HG03097 (cell line): ENCODE results near the gene NMUR2.

ENCODE experiments used
- ATAC-seq: cut with Tn5 transposase; IDR thresholded peaks from one replicate; pipeline ENCODE4 v1.9.1; 2021; ENCODE audit not compliant: unreplicated experiment, low FRiP score

The NMUR2 gene

DNA sequence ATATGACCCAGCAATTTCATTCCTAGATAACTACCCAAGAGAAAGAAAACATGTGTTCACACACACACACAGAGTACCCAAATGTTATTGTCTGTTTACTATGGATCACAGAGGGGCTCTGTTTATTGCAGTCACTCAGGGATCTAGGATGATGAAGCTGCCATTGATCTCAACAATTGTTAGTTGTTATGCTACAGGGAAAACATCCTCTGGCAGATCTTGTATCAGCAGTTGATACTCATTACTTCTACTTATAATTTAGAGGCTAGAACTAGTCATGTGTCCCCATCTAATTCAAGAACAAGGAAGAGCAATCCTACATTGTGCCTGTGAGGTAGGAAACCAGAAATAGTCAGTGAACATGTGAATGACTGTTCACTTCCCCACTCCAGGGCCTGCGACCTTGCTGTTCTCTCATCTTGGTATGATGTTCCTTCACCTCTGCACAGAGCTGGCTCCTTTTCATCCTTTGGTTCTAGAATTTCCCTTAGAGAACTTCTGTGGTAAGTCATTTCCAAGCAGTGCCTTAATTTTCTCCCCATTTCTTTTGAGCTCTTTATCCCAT lies 30.3 kb downstream of the NMUR2 start:
- no peak for ATAC-seq

DNA sequence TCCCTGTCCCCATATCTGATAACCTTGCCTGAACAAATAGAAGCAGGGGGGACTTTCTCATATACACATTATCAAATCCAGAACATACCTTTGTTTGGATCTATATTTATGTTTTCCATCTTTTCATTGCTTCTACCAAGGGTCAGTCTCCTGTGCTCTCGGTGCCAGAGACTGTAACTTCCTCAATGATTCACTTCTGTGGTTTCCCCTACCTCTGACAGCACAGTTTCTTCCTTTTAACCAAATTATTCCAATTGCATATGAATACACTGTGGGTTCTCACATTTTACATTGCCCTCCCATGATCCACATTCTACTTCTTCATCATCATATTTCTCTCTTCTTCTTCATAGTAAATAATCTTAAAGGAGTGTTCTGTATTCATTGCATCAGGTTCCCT lies 32.2 kb downstream of the NMUR2 start:
- ATAC-seq: no peak

DNA sequence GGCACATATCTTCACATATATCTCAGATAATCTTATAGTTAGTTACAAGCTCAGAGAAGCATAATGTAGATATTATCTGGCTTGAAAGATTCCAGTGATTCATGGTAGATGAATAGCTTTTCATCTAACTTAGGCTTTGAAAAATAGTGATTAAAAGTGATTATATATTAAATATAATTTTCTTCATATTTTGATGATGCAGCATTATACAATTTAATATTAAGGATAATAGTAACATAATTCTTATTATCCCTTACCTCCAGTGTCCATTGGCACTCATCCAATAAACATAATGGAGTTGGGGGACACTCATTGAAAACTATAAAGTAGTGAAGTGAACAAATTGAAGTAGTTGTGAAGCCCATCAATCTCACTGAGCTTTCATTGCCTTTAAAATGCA lies 35.8 kb downstream of the NMUR2 start:
- ATAC-seq: no peak

DNA sequence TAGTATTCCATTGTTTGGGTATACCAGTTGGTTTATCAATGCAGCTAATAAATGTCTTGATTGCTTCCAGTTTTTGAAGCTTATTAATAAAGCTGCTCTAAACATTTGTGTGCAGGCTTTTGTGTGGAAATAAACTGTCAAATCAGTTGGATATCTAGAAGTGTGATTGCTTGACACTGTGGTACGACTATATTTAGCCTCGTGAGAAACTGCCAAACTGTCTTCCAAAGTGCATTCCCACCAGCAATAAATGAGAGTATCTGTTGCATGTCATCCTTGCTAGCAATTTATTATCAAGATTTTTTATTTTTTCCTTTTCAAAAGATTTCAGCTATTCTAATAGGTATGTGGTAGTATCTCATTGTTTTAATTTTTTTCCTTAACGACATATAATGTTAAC lies 37.5 kb downstream of the NMUR2 start:
- ATAC-seq: no peak

GRCh38 chr5:152366716-152367115 lies 38.4 kb downstream of the NMUR2 start:
- no peak for ATAC-seq

- ATAC-seq: no peak
These were observed 40.2 kb downstream of the NMUR2 start for GRCh38 chr5:152364899-152365298.

DNA sequence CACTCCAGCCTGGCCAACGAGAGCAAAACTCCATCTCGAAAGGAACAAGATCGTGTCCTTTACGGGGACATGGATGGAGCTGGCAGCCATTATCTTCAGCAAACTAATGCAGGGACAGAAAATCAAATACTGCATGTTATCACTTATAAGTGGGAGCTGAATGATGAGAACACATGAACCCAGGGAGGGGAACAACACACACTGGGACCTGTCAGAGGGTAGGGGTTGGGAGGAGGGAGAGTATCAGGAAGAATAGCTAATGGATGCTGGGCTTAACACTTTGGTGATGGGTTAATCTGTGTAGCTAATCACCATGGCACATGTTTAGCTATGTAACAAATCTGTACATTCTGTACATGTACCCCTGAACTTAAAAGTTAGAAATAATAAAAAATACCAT lies 40.9 kb downstream of the NMUR2 start:
- ATAC-seq: no peak

DNA sequence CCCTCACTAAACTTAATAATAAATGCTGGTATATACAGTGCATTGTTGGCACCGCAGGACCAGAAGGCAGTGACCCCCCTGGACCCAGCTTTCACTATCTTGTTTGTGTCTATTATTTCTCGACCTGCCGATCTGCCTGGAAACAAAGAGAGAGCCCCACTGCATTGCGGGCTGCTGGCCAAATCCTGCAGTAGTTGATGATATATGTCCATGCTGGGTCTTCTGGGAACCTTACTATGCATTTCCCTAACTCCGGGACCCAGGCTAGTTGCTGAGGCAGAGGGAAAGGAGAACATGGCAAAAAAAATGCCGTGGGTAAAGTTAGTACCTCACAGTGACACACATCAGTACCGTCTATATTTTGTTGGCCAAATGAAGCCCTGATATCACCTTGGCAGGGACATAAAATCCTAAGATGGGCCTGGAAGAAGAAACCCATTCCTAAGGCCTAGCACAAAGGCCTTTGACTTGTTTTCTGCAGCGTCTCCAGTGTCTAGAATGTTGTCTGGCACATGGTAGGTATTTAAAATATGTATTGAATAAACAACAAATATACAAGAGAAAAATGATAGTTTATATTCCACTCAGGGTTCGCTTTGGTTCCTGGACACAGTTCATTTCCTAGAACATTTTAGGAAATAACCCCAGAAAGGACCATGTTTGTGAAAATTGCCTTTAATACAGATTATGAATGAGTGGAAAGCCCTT lies 46.1 kb downstream of the NMUR2 start:
- ATAC-seq: no peak

DNA sequence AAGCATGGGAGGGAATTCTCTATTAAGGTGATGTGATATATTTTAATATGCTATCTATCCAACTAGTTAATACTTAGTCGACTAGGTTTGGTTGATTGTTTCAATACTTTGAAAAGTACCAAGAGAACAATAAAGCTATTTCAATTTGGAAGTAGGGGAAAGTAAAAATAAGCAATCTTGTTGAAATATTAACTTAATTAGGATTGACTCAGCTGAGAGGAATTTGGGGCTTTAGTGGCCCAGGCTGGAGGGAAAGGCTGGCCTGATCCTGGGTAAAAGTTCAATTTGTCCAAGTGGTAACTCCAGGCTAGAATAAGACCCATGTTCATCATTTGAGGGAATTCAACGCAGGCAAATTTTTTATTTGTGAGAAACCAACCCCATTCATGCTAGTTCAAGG lies 48.6 kb downstream of the NMUR2 start:
- ATAC-seq: no peak

- no peak for ATAC-seq
These were observed 50.0 kb downstream of the NMUR2 start for GRCh38 chr5:152355061-152355460.

DNA sequence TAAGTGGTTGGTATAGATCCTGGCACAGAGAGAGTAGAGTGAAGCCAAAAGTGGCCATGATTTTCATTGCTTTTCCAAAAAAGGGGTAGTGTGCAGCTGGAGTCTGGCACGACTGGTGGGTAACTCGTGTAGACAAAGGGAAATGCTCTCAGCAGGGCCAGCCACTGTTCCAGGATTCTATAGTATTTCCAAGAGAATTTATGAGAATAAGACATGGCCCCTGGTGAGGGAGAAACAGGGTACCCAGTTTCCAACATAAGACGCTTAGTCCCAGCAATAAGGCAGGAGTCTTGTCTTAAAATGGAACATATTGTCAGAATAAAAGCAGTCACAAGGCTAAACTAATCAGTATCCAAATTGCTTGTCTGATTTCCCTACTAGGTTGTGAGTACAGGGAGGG lies 52.1 kb downstream of the NMUR2 start:
- no peak for ATAC-seq

DNA sequence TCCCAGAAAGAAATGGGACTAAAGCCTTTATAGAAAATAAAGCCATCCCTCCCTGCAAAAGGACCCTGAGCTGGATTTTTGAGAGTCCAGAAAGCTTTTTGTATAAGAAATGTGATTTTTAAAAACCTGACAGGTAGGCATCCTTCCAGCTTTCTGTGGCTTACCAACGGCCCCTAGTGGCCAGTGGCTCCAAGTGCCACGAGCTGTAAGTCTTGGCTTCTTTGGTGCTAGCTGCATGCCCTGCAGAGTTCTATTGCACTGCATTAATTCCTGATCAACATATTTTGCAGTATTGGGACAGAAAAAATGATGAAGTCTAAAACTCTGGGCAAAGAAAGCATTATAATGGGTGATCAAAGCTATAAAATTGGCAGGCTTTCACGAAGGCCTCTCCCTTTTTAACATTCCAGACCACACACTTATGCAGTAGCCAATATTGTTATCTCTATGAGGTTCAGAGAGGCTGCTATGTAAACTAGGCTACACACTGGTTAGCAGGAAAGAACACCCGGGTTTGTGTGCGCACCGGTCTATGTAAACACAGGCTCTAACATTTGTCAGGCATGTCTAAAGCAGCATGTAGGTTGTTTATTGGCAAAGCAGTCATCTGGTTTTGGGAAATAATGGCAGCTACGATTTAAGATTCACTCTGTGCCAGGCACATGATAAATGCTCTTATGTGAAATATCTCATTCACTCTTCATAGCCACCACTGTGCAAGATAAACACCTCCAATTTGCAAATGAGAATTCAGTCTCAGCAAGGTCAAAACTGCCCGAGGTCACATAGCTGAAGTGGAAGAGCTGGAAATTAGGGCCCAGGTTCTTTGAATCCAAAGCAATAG lies 55.2 kb downstream of the NMUR2 start:
- peak; percentile 89 for ATAC-seq
